Urinary bladder (tissue), 4 donors: ENCODE results near the gene KIR2DL3. TPM values are rescaled to one million over a fixed set of nuclear protein-coding genes. Genes with fewer than 3 reads are reported as not detected.
"Not testable (repeated sequence)": the region's sequence is repeated elsewhere in the genome, so short reads cannot be mapped to it uniquely, and the experiment has no call there.

Experiments used
- DNase-seq: peaks from one replicate; pipeline ENCODE4 v3.0.0-alpha.2; 2015; ENCODE audit errors: extremely low spot score
- H3K27ac ChIP-seq: one replicate; pipeline ENCODE4 v1.5.1; 2013; ENCODE audit warnings: low read depth, mild to moderate bottlenecking, moderate library complexity
- H3K36me3 ChIP-seq: one replicate; pipeline ENCODE4 v1.6.1; 2013; ENCODE audit warnings: mild to moderate bottlenecking, moderate library complexity; ENCODE audit not compliant: insufficient read depth
- H3K4me1 ChIP-seq: one replicate; pipeline ENCODE4 v1.6.1; 2013; ENCODE audit warnings: mild to moderate bottlenecking, moderate library complexity; ENCODE audit not compliant: insufficient read depth
- H3K4me3 ChIP-seq: one replicate; pipeline ENCODE4 v1.5.1; 2013; ENCODE audit warnings: low read depth, low read length
- WGBS: extraction: QIAGEN DNeasy Blood & Tissue Kit; methylation state at CpG from one replicate; pipeline ENCODE4 v1.1.7; 2013; 5-methylcytosine and 5-hydroxymethylcytosine counted together
- polyA plus RNA-seq: library from polyadenylated mRNA; stranded (reverse); fragments of 200-250 nt; gene quantifications from one replicate; pipeline ENCODE4 v1.2.3, GENCODE V29; 2013
- total RNA-seq: library from RNA; depleted of rRNA; stranded (reverse); fragments of >200 nt; gene quantifications from one replicate; pipeline ENCODE4 v1.2.3, GENCODE V29; 2014
- donor health status: healthy with polysubstance abuse.
- donor health status: healthy.

The KIR2DL3 gene
- total and polyA plus RNA-seq, 2 donors = not detected

DNA sequence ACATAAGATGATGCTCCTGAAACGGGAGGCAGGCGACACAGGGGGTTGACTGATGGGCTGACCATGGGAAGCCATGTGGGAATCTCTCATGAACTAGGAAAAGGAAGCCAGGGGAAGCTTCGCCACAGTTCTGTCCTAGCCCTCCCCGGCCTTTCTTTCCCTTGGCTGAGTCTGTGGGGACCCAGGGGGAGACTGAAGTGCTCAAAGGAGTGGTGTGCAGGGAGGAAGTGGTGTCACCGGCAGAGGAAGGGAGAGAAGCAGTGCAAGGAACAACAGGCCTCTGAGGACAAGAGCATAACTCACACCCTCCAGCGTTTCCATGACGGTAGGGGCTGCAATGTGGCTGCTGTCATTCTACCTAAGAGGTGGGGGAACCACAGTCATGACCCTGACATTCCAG, 13.0 kb upstream of the KIR2DL3 start:
- H3K4me1 ChIP-seq = no peaks in the 10 kb centered on the region
- 82% methylated on average over 7 of the region's 7 CpGs for WGBS
- H3K27ac ChIP-seq = no peak overlapping the region
- no peak overlapping the region for H3K4me3 ChIP-seq
- no peak for DNase-seq
- H3K36me3 ChIP-seq = no peaks in the 10 kb centered on the region

DNA sequence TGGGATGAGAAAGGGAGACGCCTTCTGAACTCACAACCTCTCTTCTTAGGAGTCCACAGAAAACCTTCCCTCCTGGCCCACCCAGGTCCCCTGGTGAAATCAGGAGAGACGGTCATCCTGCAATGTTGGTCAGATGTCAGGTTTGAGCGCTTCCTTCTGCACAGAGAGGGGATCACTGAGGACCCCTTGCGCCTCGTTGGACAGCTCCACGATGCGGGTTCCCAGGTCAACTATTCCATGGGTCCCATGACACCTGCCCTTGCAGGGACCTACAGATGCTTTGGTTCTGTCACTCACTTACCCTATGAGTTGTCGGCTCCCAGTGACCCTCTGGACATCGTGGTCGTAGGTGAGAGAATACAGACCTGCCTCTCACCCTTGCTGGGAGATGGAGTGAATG, 10.8 kb upstream of the KIR2DL3 start:
- 79% methylated on average over 10 of the region's 10 CpGs for WGBS
- H3K36me3 ChIP-seq = no peaks in the 10 kb centered on the region
- H3K27ac ChIP-seq = no peak overlapping the region
- no peak overlapping the region for H3K4me3 ChIP-seq
- no peaks in the 10 kb centered on the region for H3K4me1 ChIP-seq
- DNase-seq = no peak

GRCh38 chr19:54728167-54728566, 10.1 kb upstream of the KIR2DL3 start:
- Histone ChIP-seq H3K4me3 (no peak overlapping the region), H3K36me3 (no peaks in the 10 kb centered on the region), H3K4me1 (no peaks in the 10 kb centered on the region), H3K27ac (no peak overlapping the region)
- no peak for DNase-seq
- 52% methylated on average over 3 of the region's 3 CpGs for WGBS

GRCh38 chr19:54729416-54730188, 8.7 kb upstream of the KIR2DL3 start:
- no peaks in the 10 kb centered on the region for H3K36me3 ChIP-seq
- no peaks in the 10 kb centered on the region for H3K4me1 ChIP-seq
- H3K4me3 ChIP-seq = no peak overlapping the region
- no peak for DNase-seq
- WGBS = 65% methylated on average over 15 of the region's 15 CpGs
- no peak overlapping the region for H3K27ac ChIP-seq

DNA sequence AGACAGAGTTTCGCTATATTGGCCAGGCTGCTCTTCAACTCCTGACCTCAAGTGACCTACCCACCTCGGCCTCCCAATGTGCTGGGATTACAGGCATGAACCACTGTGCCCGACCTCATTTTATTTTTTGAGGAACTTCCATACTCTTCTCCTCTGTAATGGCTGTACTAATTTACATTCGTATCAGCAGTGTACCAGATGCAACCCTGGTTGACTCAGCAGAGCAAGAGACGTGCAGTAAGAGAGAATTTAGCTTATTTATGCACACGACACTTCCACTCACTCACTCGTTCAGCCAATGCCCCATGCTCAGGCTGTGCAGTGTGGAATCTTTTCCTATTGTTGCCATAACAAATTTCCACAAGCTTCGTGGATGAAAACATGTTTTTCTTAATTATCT, 7.1 kb upstream of the KIR2DL3 start:
- Histone ChIP-seq H3K4me1 (no peaks in the 10 kb centered on the region), H3K27ac (no peak overlapping the region), H3K36me3 (no peaks in the 10 kb centered on the region), H3K4me3 (no peak overlapping the region)
- WGBS = 58% methylated on average over 8 of the region's 8 CpGs
- no peak for DNase-seq

- 85% methylated on average over 1 of the region's 1 CpG for WGBS
- Histone ChIP-seq H3K36me3 (no peaks in the 10 kb centered on the region), H3K27ac (no peak overlapping the region), H3K4me1 (no peaks in the 10 kb centered on the region), H3K4me3 (no peak overlapping the region)
- no peak for DNase-seq
Observed at GRCh38 chr19:54738715-54739114, 402 bp downstream of the KIR2DL3 start.

DNA sequence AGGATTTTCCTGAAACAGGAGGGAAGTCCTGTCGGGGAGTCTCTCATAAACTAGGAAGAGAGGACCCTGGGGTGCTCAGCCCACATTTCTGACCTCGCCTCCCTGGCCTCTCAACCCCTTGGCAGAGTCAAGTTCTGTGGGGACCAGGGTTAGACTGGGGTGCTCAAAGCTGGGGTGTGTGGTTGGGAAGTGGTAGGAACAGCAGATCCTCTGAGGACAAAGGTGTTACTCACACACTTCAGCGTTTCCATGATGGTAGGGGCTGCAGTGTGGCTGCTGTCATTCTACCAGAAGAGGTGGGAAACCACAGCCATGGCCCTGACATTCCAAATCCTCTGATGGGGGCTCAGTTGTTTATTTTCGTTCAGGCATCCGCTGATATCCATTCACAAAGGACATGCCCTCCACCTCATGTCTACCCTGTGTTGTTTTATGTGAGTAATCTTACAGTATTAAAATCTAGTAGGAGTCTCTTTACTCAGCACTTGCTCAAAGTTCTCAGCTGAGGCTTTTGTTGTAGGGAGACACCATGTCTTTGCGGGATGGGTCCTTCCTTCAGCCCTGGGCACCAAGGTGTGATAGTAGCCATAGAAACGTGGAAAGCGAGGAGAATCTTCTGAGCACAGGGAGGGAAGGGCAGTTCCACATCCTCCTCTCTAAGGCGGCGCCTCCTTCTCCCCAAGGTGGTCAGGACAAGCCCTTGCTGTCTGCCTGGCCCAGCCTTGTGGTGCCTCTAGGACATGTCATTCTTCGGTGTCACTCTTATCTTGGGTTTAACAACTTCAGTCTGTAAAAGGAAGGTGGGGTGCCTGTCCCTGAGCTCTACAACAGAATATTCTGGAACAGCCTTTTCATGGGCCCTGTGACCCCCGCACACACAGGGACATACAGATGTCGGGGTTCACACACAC, 1.5 kb downstream of the KIR2DL3 start:
- no peak overlapping the region for H3K4me3 ChIP-seq
- H3K27ac ChIP-seq = no peak overlapping the region
- H3K36me3 ChIP-seq = no peaks in the 10 kb centered on the region
- WGBS = 77% methylated on average over 13 of the region's 13 CpGs
- H3K4me1 ChIP-seq = no peaks in the 10 kb centered on the region
- DNase-seq = no peak

GRCh38 chr19:54741950-54742349, 3.6 kb downstream of the KIR2DL3 start:
- not testable (repeated sequence) for H3K27ac ChIP-seq, H3K36me3 ChIP-seq, H3K4me3 ChIP-seq, DNase-seq, H3K4me1 ChIP-seq
- WGBS = 60% methylated on average over 5 of the region's 5 CpGs

DNA sequence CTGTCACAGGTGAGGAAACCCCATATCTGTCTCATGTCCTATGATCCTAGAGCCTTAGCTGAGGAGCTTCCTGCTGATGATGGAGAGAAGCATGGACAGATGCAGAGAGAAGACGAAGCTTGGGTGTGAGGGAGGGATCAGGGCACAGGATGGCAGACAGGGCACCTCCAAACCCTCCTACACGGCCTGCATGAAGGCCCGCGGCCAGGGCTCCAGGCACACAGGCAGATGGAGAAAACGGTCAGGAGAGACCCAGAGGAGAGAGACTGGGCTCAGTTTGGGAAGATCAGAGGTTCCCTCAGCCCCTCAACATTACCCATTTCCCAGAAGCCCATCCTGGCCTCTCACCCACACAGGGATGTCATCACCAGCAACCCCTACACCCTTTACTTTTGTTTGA, 5.8 kb downstream of the KIR2DL3 start:
- not testable (repeated sequence) for H3K27ac ChIP-seq, H3K4me1 ChIP-seq, DNase-seq, H3K36me3 ChIP-seq, H3K4me3 ChIP-seq
- 75% methylated on average over 5 of the region's 5 CpGs for WGBS

GRCh38 chr19:54747614-54748322, 9.5 kb downstream of the KIR2DL3 start:
- H3K36me3 ChIP-seq, DNase-seq, H3K4me3 ChIP-seq, H3K4me1 ChIP-seq, H3K27ac ChIP-seq: not testable (repeated sequence)
- 69% methylated on average over 9 of the region's 9 CpGs for WGBS

GRCh38 chr19:54750276-54750675, 12.0 kb downstream of the KIR2DL3 start:
- not testable (repeated sequence) for H3K27ac ChIP-seq, H3K4me1 ChIP-seq, DNase-seq, H3K36me3 ChIP-seq, H3K4me3 ChIP-seq
- 40% methylated on average over 6 of the region's 6 CpGs for WGBS

- WGBS = 73% methylated on average over 11 of the region's 12 CpGs
- not testable (repeated sequence) for H3K4me3 ChIP-seq, H3K36me3 ChIP-seq, H3K27ac ChIP-seq, DNase-seq, H3K4me1 ChIP-seq
Observed at GRCh38 chr19:54756204-54757110, 18.1 kb downstream of the KIR2DL3 start.

DNA sequence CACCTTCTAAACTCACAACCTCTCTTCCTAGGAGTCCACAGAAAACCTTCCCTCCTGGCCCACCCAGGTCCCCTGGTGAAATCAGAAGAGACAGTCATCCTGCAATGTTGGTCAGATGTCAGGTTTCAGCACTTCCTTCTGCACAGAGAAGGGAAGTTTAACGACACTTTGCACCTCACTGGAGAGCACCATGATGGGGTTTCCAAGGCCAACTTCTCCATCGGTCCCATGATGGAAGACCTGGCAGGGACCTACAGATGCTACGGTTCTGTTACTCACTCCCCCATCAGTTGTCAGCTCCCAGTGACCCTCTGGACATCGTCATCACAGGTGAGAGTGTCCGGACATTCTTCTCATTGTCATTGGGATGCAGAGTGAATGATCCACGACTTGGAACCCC, 20.3 kb downstream of the KIR2DL3 start:
- H3K27ac ChIP-seq, H3K4me3 ChIP-seq, H3K36me3 ChIP-seq, H3K4me1 ChIP-seq, DNase-seq: not testable (repeated sequence)
- 58% methylated on average over 6 of the region's 6 CpGs for WGBS
